GM19452 (cell line): Measurements from ENCODE around the gene HBA1.
"Not testable (repeated sequence)": the region's sequence is repeated elsewhere in the genome, so short reads cannot be mapped to it uniquely, and the experiment has no call there.

Experiments
- ATAC-seq: cut with Tn5 transposase; IDR thresholded peaks from one replicate; pipeline ENCODE4 v1.9.1; 2021; ENCODE audit not compliant: unreplicated experiment

HBA1 gene

DNA sequence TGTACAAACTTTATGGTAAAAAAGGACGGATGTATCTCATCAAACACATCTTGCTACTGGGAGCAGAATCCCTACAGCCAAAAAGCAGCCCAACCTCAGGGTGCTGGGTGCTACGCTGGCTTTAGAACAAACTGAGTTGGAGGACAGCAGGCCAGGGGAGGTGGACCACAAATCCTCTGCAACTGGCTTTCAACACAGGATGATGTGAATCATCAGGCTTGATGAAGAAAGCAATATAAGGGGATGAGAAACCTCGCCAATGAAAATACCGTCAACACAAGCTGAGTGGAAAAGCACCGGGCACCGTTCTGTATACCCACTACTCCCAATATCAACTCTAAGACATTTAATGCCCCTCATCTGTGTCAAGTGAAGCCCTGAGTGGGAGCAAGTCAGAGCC, 18.0 kb downstream of the HBA1 start:
- no peak for ATAC-seq

- no peak for ATAC-seq
Measured at GRCh38 chr16:200388-200787, 23.9 kb downstream of the HBA1 start.

DNA sequence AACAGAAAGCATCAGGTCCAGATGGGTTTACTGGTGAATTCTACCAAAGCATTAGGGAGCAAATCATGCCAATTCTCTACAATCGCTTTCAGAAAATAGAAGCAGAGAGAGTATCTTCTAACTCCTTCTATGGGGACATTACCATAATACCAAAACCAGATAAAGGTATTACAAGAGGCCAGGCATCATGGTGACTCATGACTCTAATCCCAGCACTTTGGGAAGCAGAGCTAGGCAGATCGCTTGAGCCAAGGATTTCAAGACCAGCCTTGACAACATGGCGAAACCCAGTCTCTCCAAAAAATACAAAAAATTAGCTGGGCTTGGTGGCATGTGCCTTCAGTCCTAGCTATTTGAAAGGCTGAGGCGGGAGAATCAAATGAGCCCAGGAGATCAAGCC, 26.8 kb downstream of the HBA1 start:
- ATAC-seq = no peak

DNA sequence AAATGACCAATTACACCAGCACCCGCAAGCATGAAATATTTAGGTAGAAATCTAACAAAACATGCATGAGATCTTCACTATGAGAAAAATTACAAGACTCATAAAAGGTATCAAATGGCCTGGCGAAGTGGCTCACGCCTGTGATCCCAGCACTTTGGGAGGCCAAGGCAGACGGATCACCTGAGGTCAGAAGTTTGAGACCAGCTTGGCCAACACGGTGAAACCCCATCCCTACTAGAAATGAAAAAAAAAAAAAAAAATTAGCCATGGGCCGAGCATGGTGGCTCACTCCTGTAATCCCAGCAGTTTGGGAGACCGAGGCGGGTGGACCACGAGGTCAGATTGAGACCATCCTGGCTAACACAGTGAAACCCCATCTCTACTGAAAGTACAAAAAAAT, 27.6 kb downstream of the HBA1 start:
- not testable (repeated sequence) for ATAC-seq

GRCh38 chr16:209359-209758, 32.9 kb downstream of the HBA1 start:
- ATAC-seq = not testable (repeated sequence)

DNA sequence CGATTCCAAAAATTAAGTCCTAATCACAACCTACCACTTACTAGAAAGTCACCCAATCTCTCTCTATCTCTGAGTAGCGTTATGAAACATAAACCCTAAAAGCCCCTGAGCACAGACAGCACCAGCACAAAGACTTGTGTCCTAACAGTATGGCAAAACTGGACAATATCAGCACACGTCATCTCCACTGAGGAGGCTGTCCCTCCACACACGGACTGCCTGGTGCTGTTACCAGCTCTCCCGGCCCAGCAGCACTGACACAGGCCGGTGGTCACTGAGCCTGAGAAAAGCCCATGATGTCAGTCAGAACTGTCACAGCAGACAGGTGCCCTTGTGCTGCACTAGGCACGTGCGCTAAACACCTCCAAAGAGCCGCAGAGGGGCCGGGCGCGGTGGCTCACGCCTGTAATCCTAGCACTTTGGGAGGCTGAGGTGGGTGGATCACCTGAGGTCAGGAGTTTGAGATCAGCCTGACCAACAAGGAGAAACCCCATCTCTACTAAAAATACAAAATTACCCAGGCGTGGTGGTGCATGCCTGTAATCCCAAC, 35.2 kb downstream of the HBA1 start:
- not testable (repeated sequence) for ATAC-seq

DNA sequence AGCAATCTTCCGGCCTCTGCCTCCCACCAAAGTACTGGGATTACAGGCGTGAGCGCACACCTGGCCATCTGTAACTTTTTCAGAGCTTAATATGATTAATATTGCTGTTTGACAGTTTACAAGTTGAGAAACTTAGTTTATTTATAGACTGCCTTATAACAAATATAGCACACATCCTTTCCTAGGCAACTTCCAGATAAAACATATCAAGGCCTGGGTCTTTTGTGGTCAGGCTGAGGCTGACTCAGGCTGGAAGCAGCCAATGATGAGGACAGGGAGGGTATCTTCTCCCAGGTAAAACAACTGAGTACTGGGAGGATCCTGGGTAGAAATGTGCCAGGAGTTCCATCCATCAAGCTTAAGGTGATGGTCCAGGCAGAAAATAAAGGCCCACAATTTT, 36.5 kb downstream of the HBA1 start:
- no peak for ATAC-seq

GRCh38 chr16:220021-220420, 43.5 kb downstream of the HBA1 start:
- no peak for ATAC-seq
